NK-92 (cell line): ENCODE data around the gene ITPR1.

Experiments
- DNase-seq: peaks from one replicate; lab custom pipeline; 2025; ENCODE audit not compliant: unreplicated experiment; lab: John Stamatoyannopoulos, UW

The ITPR1 gene

GRCh38 chr3:4678320-4678719, 185.2 kb downstream of the ITPR1 start:
- DNase-seq = no peak

- no peak for DNase-seq
Measured at GRCh38 chr3:4680227-4680691, 187.1 kb downstream of the ITPR1 start.

GRCh38 chr3:4680871-4681300, 187.7 kb downstream of the ITPR1 start:
- no peak for DNase-seq

- no peak for DNase-seq
Measured at GRCh38 chr3:4681301-4681700, 188.2 kb downstream of the ITPR1 start.

GRCh38 chr3:4684117-4684516, 191.0 kb downstream of the ITPR1 start:
- no peak for DNase-seq

GRCh38 chr3:4684976-4685375, 191.8 kb downstream of the ITPR1 start:
- DNase-seq = no peak

- no peak for DNase-seq
Measured at GRCh38 chr3:4685673-4686345, 192.7 kb downstream of the ITPR1 start.

GRCh38 chr3:4686619-4687018, 193.5 kb downstream of the ITPR1 start:
- DNase-seq = no peak

- DNase-seq = no peak
Measured at GRCh38 chr3:4687167-4687566, 194.0 kb downstream of the ITPR1 start.

GRCh38 chr3:4687596-4687995, 194.4 kb downstream of the ITPR1 start:
- no peak for DNase-seq

GRCh38 chr3:4688411-4688810, 195.3 kb downstream of the ITPR1 start:
- DNase-seq = no peak

- DNase-seq = no peak
Measured at GRCh38 chr3:4689021-4689420, 195.9 kb downstream of the ITPR1 start.

GRCh38 chr3:4690277-4690676, 197.1 kb downstream of the ITPR1 start:
- DNase-seq = no peak

GRCh38 chr3:4693620-4694019, 200.5 kb downstream of the ITPR1 start:
- no peak for DNase-seq

- DNase-seq = no peak
Measured at GRCh38 chr3:4695846-4696245, 202.7 kb downstream of the ITPR1 start.

GRCh38 chr3:4696266-4696665, 203.1 kb downstream of the ITPR1 start:
- DNase-seq = no peak

GRCh38 chr3:4698125-4698821, 205.1 kb downstream of the ITPR1 start:
- DNase-seq = no peak

- DNase-seq = no peak
Measured at GRCh38 chr3:4703054-4703480, 209.9 kb downstream of the ITPR1 start.

- no peak for DNase-seq
Measured at GRCh38 chr3:4704552-4704951, 211.4 kb downstream of the ITPR1 start.

- DNase-seq = no peak
Measured at GRCh38 chr3:4707324-4707723, 214.2 kb downstream of the ITPR1 start.

- no peak for DNase-seq
Measured at GRCh38 chr3:4708230-4708629, 215.1 kb downstream of the ITPR1 start.

- no peak for DNase-seq
Measured at GRCh38 chr3:4709341-4709740, 216.2 kb downstream of the ITPR1 start.

GRCh38 chr3:4710191-4710590, 217.0 kb downstream of the ITPR1 start:
- DNase-seq = no peak
